Right lobe of liver (tissue), 4 donors: ENCODE results near the gene COPA.

Source experiments
- CTCF ChIP-seq, 4 donors: fragments of 200-600 bp in 3 of 4; fragments of 450-650 bp in 1 of 4; IDR thresholded peaks; one replicate each; pipeline versions ENCODE4 v1.5.1 to v1.8.0; 2016 to 2022; ENCODE audit warnings: antibody characterized with exemption in 4 of 4, mild to moderate bottlenecking in 2 of 4
- POLR2A ChIP-seq: fragments of 450-650 bp; IDR thresholded peaks from one replicate; pipeline ENCODE4 v1.6.1; 2017; ENCODE audit warnings: antibody characterized with exemption, mild to moderate bottlenecking
- donor health status: DM: no; HTN: no; CAD: no.
- donor health status: DM: no; HTN: no; CAD: no.
- donor health status: DM: no; HTN: yes; CAD: no.

GRCh38 chr1:160244209-160244608 lies 98.8 kb downstream of the COPA start:
- TF ChIP-seq CTCF (IDR thresholded peaks at IDR 0.05) (no peak), POLR2A (no peak)
